Rectal smooth muscle tissue (tissue), 1 donor: Measurements from ENCODE around the gene C19orf47.

Source experiments
- H3K27ac ChIP-seq: one replicate; pipeline ENCODE4 v1.7.0; 2013; ENCODE audit warnings: low read depth, low read length, inconsistent platforms
- H3K27me3 ChIP-seq: one replicate; pipeline ENCODE4 v1.7.0; 2013; ENCODE audit warnings: low read length; ENCODE audit not compliant: control insufficient read depth, insufficient read depth
- H3K36me3 ChIP-seq: one replicate; pipeline ENCODE4 v1.7.0; 2013; ENCODE audit warnings: low read length; ENCODE audit not compliant: control insufficient read depth, insufficient read depth
- H3K4me1 ChIP-seq: one replicate; pipeline ENCODE4 v1.7.0; 2013; ENCODE audit warnings: low read length; ENCODE audit not compliant: control insufficient read depth, insufficient read depth
- H3K4me3 ChIP-seq: one replicate; pipeline ENCODE4 v1.7.0; 2013; ENCODE audit warnings: low read length
- H3K9ac ChIP-seq: one replicate; pipeline ENCODE4 v1.7.0; 2013; ENCODE audit warnings: low read length

The C19orf47 gene

DNA sequence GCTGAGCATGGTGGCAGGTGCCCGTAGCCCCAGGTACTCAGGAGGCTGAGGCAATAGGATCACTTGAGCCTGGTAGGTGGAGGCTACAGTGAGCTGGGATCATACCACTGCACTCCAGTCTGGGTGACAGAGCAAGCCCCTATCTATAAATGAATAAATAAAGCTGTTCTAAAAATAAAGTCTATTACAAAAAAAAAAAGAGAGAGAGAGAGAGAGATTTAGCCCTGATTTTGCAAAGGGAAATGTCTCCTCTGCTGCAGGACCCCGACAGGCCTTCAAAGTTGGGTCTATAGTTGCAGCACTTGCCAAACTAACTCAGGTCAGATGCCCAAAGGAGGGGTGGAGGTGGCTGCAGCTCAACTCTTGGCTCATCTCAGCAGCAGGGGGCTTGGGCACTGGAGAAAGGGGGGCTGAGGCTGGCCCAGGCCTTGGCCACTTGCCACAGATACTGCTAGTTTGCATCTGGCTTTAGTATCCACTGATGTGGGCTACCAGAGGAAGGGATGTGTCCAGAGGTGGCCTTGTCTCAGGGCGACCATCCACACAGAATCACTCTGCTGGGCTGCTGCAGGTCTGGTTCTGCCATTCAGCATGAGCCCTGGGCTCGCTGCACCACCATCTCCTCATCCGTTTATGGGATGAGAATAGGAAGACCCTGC lies 32.3 kb downstream of the C19orf47 start:
- no peak overlapping the region for H3K27ac ChIP-seq
- no peaks in the 10 kb centered on the region for H3K27me3 ChIP-seq
- no peaks in the 10 kb centered on the region for H3K36me3 ChIP-seq

DNA sequence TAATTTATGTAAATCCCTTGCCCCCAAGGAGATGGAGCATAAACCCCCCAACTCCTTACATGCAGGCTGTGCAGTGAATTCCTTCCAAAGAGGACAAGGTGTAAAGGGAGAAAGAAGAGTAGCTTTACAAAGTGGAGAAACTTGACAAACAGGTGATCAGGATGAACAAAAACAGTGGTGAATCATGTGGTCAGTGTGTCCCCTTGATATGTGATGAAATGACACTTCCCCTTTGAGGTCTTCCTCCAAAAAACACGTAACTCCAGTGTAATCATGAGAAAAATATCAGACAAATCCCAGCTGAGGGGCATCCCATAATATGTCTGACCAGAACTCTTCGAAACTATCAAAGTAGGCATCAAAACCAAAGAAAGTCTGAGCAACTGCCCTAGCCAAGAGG lies 33.5 kb downstream of the C19orf47 start:
- H3K4me1 ChIP-seq, result no peaks in the 10 kb centered on the region
- no peak overlapping the region for H3K27ac ChIP-seq
- no peak overlapping the region for H3K9ac ChIP-seq
- H3K4me3 ChIP-seq, result no peak overlapping the region
- no peaks in the 10 kb centered on the region for H3K27me3 ChIP-seq
- no peaks in the 10 kb centered on the region for H3K36me3 ChIP-seq

More for the DNA sequence above, 32.3 kb downstream of the C19orf47 start:
- H3K4me1 ChIP-seq, result no peaks in the 10 kb centered on the region
- no peak overlapping the region for H3K9ac ChIP-seq
- H3K4me3 ChIP-seq, result no peak overlapping the region

DNA sequence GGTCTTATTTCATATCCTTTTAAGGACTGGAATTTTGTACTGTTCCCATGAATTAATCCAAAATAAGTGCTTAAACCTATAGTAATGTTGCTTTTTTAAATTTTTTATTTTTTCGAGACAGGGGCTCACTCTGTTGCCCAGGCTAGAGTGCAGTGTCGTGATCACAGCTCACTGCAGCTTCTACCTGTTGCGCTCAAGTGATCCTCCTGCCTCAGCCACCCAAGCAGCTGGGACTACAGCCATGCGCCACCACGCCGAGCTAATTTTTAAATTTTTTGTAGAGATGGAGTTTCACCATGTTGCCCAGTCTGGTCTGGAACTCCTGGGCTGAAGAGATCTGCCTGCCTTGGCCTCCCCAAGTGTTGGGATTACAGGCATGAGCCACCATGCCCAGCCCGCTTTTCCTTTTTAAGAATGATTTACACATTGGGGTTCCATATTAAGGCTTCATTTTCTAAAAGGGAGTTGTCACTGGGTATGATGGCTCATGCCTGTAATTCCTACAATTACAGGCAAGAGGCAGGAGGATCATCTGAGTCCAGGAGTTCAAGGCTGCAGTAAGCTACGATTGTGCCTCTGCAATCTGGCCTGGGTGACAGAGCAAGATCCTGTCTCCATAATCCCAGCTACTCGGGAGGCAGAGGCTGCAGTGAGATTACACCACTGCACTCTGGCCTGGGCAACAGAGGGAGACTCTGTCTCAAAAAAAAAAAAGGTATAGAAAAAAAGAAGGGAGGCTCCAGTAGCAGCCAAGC lies 34.8 kb downstream of the C19orf47 start:
- Histone ChIP-seq H3K4me1 (no peaks in the 10 kb centered on the region), H3K4me3 (no peak overlapping the region), H3K36me3 (no peaks in the 10 kb centered on the region), H3K27me3 (no peaks in the 10 kb centered on the region), H3K27ac (no peak overlapping the region), H3K9ac (no peak overlapping the region)

DNA sequence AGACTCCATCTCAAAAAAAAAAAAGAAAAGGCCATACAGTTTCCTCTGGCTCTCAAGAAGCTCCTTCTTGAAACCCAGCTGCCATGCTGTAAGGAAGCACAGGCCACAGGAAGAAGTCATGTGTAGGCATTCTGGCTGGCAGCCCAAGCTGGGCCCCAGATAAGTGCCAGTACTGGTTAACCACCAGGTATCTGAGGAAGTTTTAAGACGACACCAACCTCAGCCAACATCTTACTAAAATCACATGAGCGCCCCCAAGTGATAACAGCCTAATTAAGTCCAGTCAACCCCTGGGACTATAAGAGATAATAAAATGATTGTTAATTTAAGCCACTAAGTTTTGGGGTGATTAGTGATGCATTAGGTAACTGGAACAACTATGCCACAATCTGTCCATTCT lies 35.7 kb downstream of the C19orf47 start:
- no peaks in the 10 kb centered on the region for H3K27me3 ChIP-seq
- no peaks in the 10 kb centered on the region for H3K4me1 ChIP-seq
- H3K4me3 ChIP-seq, result no peak overlapping the region
- H3K27ac ChIP-seq, result no peak overlapping the region
- H3K9ac ChIP-seq, result no peak overlapping the region
- H3K36me3 ChIP-seq, result no peaks in the 10 kb centered on the region

DNA sequence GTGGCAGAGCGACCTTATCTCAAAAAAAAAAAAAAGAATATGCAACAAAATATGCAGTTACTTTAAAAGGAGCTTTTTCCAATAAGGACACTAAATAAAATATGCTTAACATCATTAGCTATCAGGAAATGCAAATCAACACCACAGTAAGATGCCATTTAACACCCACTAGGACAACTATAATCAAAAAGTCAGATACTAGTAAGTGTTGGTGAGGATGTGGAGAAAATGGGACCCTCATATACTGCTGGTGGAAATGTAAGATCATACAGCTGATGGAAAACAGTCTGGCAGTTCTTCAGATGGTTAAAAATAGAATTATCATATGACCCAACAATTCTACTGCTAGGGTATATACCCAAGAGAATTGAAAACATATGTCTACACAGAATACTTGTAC lies 38.5 kb downstream of the C19orf47 start:
- no peaks in the 10 kb centered on the region for H3K36me3 ChIP-seq
- H3K9ac ChIP-seq, result no peak overlapping the region
- H3K27me3 ChIP-seq, result no peaks in the 10 kb centered on the region
- no peaks in the 10 kb centered on the region for H3K4me1 ChIP-seq
- H3K27ac ChIP-seq, result no peak overlapping the region
- H3K4me3 ChIP-seq, result no peak overlapping the region

DNA sequence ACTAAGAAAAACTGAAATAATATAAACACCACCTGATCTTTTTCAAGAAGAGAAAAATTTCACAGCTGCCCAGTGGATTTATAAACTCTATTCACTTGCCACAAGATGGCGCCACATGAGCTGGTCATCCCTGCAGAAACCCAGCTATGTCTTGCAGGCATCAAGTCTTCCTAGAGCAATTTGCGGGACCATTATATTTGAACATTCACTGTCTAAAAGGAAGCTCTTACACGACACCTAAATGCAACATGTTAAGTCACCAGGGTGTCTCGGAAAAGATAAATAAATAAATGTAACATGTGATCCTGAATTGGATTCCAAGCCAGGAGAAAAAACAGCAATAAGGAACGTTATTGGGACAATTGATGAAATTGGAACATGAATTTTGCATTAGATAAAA lies 42.8 kb downstream of the C19orf47 start:
- H3K4me3 ChIP-seq, result no peak overlapping the region
- H3K36me3 ChIP-seq, result no peaks in the 10 kb centered on the region
- no peak overlapping the region for H3K27ac ChIP-seq
- H3K27me3 ChIP-seq, result no peaks in the 10 kb centered on the region
- H3K4me1 ChIP-seq, result no peaks in the 10 kb centered on the region
- no peak overlapping the region for H3K9ac ChIP-seq

DNA sequence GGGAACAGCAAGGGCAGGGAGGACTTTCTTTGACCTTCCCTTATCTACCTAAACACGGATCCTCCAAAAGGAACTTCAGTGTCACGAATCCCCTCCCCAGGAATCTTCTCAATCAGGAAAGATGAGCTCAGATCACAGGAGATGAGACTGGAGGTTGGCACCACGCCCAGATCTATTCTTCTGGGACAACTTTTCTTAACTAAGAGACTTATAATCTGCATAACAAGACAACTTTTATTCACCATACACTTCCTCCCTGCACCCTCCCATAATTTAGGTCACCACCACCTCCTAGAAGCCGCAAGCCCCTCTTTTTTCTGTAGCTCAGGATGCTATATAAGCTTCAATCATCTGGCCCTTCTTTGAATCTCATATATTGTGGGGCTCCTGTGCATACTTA lies 43.9 kb downstream of the C19orf47 start:
- no peak overlapping the region for H3K27ac ChIP-seq
- H3K4me3 ChIP-seq, result no peak overlapping the region

DNA sequence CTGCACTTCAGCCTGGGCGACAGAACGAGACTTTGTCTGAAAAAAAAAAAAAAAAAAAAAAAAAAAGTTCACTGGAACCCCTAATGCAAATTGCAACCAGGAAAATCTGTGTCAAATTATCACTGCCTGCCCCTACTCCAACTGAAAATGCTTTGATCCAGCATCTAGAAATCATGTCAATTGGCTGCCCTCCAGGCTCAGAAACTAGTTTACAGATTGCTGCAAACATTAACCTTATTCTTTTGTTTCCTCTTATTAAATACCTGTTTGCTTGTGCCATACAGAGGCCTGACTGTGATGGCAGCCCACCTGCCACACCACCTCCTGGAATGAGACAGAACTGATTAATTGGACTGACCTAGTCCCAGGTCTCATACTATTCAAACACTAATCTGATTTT lies 44.4 kb downstream of the C19orf47 start:
- no peaks in the 10 kb centered on the region for H3K4me1 ChIP-seq
- no peak overlapping the region for H3K9ac ChIP-seq
- H3K27me3 ChIP-seq, result no peaks in the 10 kb centered on the region
- no peaks in the 10 kb centered on the region for H3K36me3 ChIP-seq
- H3K27ac ChIP-seq, result no peak overlapping the region
- H3K4me3 ChIP-seq, result no peak overlapping the region

More for the DNA sequence above, 43.9 kb downstream of the C19orf47 start:
- no peaks in the 10 kb centered on the region for H3K36me3 ChIP-seq
- H3K27me3 ChIP-seq, result no peaks in the 10 kb centered on the region
- H3K4me1 ChIP-seq, result no peaks in the 10 kb centered on the region
- no peak overlapping the region for H3K9ac ChIP-seq

DNA sequence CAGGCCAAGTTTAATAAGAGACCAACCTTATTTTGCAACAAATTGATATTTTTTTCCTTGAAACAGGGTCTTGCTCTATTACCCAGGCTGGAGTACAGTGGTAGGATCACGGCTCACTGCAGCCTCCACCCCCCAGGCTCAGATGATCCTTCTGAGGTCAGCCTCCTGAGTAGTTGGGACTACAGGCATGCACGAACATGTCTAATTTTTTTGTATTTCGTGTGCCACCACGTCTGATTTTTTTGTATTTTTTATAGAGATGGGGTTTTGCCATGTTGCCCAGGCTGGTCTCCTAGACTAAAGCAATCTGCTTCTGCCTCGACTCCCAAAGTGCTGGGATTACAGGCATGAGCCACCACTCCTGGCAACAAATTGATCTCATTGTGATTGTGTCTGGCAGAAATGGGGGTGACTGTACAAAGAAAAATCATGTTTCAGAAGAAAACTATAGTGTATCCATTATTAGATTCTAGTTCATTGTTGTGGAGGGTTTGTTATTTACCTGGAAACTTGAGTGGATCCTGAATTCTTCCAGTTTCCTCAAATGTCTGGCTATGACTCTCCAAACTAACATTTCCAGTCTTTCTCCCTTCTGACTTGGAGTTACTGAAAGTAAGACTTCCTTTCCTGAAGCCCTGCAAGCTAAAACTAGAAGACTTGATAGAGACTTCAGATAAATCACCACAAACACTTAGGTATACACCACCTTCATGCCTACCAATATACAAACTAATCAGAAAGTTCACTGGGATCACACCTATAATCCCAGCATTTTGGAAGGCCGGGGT lies 45.8 kb downstream of the C19orf47 start:
- Histone ChIP-seq H3K9ac (no peak overlapping the region), H3K4me3 (no peak overlapping the region), H3K27me3 (no peaks in the 10 kb centered on the region), H3K36me3 (no peaks in the 10 kb centered on the region), H3K27ac (no peak overlapping the region), H3K4me1 (no peaks in the 10 kb centered on the region)

DNA sequence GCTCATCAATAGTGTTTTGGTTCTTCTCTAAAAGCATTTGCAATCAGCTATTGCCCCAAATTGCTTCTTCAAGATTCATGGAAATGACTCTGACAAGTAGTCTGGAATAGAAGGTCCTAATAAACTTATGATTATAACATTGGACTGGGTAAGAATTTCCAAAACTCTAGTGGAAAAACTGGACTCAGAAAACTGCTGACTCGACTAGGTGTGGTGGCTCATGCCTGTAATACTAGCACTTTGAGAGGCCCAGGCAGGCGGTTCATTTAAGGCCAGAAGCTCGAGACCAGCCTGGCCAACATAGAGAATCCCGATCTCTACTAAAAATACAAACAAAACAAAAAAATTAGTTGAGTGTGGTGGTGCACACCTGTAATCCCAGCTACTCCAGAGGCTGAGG lies 47.5 kb downstream of the C19orf47 start:
- H3K27ac ChIP-seq, result no peak overlapping the region
- no peak overlapping the region for H3K4me3 ChIP-seq
- H3K36me3 ChIP-seq, result no peaks in the 10 kb centered on the region
- no peaks in the 10 kb centered on the region for H3K4me1 ChIP-seq
- no peaks in the 10 kb centered on the region for H3K27me3 ChIP-seq
- no peak overlapping the region for H3K9ac ChIP-seq

DNA sequence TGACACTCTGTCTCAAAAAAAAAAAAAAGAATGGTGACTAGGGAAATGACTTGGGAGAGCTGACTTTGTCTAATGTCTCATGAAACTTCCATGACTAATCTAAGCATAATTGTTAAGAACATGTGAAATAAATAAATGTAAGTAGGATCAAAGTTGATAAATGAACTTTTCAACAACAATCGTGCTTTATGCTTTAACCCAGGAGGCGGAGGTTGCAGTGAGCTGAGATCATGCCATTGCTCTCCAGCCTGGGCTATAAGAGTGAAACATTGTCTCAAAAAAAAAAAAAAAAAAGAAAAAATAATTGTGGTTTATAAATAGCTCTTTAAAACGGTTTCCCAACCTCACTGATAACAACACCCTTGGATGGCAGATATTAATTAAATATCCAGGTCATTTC lies 50.2 kb downstream of the C19orf47 start:
- no peak overlapping the region for H3K27ac ChIP-seq
- no peak overlapping the region for H3K4me3 ChIP-seq
- no peaks in the 10 kb centered on the region for H3K36me3 ChIP-seq
- no peaks in the 10 kb centered on the region for H3K4me1 ChIP-seq
- H3K27me3 ChIP-seq, result no peaks in the 10 kb centered on the region
- no peak overlapping the region for H3K9ac ChIP-seq

DNA sequence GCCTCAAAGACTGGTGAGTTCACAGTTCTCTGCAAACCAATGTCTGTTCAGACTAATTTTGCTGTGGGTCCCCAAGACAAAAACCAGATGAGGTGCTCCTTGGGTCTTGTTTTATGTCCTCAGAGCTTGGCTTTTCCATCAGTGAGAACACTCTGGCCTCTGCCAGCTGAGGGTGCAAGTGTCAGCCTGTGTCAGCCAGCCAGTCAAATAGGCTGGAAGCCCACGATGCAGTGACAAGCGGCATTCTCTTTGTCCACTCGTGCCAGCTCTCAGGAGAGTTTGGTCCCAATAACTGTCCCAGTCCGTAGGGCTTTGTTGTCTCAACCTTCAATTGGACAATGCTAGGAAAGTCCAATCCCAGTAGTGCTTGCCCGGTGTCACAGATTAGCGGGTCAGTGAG lies 53.6 kb downstream of the C19orf47 start:
- H3K27ac ChIP-seq, result no peak overlapping the region

More for the DNA sequence above, 53.6 kb downstream of the C19orf47 start:
- no peak overlapping the region for H3K4me3 ChIP-seq
- no peaks in the 10 kb centered on the region for H3K27me3 ChIP-seq
- H3K36me3 ChIP-seq, result no peaks in the 10 kb centered on the region
- H3K4me1 ChIP-seq, result no peaks in the 10 kb centered on the region
- H3K9ac ChIP-seq, result no peak overlapping the region
